Measurements from ENCODE around the gene ARHGEF28.

GRCh38 chr5:73747696-73748380 lies 121.8 kb downstream of the ARHGEF28 start:
- TF ChIP-seq REST (IDR thresholded peaks at IDR 0.05; ENCODE audit: insufficient read depth in 1 of 2, low read depth in 2 of 2, low read length in 2 of 2) (no peak), TAF1 (IDR thresholded peaks at IDR 0.05; ENCODE audit: borderline replicate concordance, insufficient read depth, low read length) (no peak), SIN3A (IDR thresholded peaks at IDR 0.05; ENCODE audit: borderline replicate concordance, insufficient read depth, low read length) (no peak)
